ENCODE results near the gene LY6G6F. TPM values are rescaled to one million over a fixed set of nuclear protein-coding genes. Genes with fewer than 3 reads are reported as not detected.

LY6G6F gene
- total and polyA plus RNA-seq, 2 experiments from 2014 or later, result not detected

DNA sequence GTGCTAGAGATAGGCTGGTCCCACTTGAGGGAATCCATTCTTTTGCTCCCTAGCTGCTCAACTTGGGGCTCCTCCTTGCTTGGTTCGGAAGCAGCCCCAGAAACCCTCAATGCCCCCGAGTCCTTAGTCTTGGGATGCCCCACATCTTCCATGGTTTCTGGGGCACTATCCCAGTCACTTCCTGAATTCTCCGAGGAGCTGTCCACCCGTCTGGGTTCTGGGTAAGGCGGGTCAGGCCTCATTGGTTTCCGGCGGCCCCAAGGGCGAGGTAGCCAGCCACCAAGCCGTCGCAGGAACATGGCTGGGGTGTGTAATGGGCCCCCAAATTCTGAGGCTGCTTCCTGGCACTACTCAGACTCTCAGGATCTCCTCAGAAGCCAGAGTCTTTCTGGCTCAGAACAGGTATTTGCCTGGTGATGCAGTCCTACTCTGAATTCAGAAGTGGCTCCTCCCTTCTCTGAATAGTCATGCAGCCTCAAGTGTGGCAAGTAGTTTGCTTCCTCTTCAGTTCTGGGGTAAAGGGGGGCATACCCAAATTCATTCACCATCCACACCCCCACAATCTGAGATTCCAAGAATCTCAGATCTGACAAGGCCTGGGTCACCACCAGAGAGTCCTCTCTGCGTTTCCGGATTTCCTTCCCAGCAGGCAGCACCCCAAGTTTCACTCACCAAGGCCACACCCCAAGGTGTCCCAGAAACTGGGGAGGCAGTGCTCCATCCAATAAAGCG, 46.9 kb upstream of the LY6G6F start:
- WGBS, 2 experiments (ENCODE audit: low coverage in 1 of 2, low lambda C conversion rate in 2 of 2, missing lambda C conversion rate in 2 of 2), result 34 to 40% methylated on average over 13 of the region's 13 CpGs
- peaks cover 92% of the 10 kb centered on the region for H3K79me2 ChIP-seq (ENCODE audit: insufficient read depth)
- peak overlapping the region; percentile 91 for H3K4me3 ChIP-seq
- peak; percentile 64 for DNase-seq
- peak overlapping the region; percentile 97 for H3K4me2 ChIP-seq (ENCODE audit: unreplicated experiment)
- no peaks in the 10 kb centered on the region for H3K27me3 ChIP-seq (replicated peaks; ENCODE audit: insufficient read depth)
- peak overlapping the region; percentile 76 for H3K27ac ChIP-seq
- no peaks in the 10 kb centered on the region for H3K36me3 ChIP-seq (ENCODE audit: low read depth)
- peaks cover 27% of the 10 kb centered on the region for H3F3A ChIP-seq (ENCODE audit: insufficient read depth)
- no peaks in the 10 kb centered on the region for H3K9me2 ChIP-seq (ENCODE audit: insufficient read depth)
- peaks cover 24% of the 10 kb centered on the region for H3K4me1 ChIP-seq (ENCODE audit: insufficient read depth)
- in situ Hi-C loops (cut with MboI), result no loop called here
- H2AFZ ChIP-seq, result peak overlapping the region; percentile 80
- H3K9me3 ChIP-seq (ENCODE audit: low read depth), result no peaks in the 10 kb centered on the region
- TF ChIP-seq EZH2 (IDR thresholded peaks at IDR 0.05; ENCODE audit: insufficient read depth, poor library complexity, severe bottlenecking), result no peak
- no peak for TF ChIP-seq EZH2phosphoT487 (IDR thresholded peaks at IDR 0.05; ENCODE audit: insufficient read depth, low read depth)
- peak overlapping the region; percentile 88 for H3K9ac ChIP-seq
- H4K20me1 ChIP-seq (ENCODE audit: insufficient read depth), result no peaks in the 10 kb centered on the region

DNA sequence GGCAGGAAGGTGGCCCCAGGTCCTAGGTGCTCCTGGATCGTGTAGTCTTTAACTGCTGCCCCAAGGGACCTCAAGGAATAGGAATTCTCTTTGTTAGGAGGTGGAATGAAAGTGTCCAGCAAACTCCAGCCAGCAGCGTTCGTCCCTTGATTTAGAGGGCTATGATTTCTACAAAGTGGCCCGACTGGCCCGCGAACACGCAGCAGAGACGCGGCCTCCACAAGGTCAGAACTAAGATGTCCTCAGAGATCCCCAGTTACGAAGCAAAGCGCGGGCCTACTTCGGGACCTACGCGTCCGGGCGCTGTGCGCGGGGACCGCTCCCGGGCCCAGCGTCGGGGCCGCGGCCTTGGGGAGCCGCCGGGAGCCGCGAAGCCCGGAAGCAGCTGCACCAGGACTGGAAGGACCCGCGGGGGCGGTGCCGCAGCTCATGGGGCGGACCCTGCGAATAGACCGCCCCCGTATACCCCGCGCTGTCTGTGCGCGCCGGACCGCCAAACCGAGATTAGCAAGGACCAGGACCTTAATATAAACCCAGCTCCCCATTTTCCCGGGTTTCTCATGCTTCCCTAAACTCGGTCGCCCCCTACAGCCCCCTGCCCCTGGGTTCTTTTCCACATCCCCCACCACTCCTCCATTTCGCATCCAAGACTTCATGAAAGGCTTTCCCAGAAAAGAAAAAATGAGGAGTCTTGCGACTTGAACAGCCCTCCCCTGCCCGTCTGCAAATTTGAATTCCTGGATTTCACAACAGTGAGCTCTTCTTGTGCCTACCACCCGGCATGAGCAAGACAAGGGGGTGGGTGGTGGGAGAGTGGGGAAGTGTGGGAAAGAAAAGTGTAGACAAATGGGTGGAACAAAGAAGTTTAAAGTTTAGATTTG, 46.0 kb upstream of the LY6G6F start, which contains the start of gene C6orf47:
TSS of gene C6orf47 (minus strand) at position 398 of the 881 bp plus-strand sequence. CDS start 831 bp downstream, outside the sequence.
- Histone ChIP-seq H3K4me3 (peak within 1 kb of the TSS; percentile 91), H4K20me1 (ENCODE audit: insufficient read depth) (no peaks in the 10 kb centered on the region), H3K9me2 (ENCODE audit: insufficient read depth) (no peaks in the 10 kb centered on the region), H3F3A (ENCODE audit: insufficient read depth) (peaks cover 31% of the 10 kb centered on the region), H3K27me3 (replicated peaks; ENCODE audit: insufficient read depth) (no peaks in the 10 kb centered on the region), H3K79me2 (ENCODE audit: insufficient read depth) (peaks cover 84% of the 10 kb centered on the region), H3K4me2 (ENCODE audit: unreplicated experiment) (peak within 1 kb of the TSS; percentile 97), H3K9me3 (ENCODE audit: low read depth) (no peaks in the 10 kb centered on the region), H3K27ac (peak within 1 kb of the TSS; percentile 76), H3K36me3 (ENCODE audit: low read depth) (no peaks in the 10 kb centered on the region), H2AFZ (peak within 1 kb of the TSS; percentile 80), H3K9ac (peak within 1 kb of the TSS; percentile 88), H3K4me1 (ENCODE audit: insufficient read depth) (peaks cover 24% of the 10 kb centered on the region)
- DNase-seq, result peak; percentile 91
- TF ChIP-seq EZH2phosphoT487 (IDR thresholded peaks at IDR 0.05; ENCODE audit: insufficient read depth, low read depth), result no peak
- TF ChIP-seq EZH2 (IDR thresholded peaks at IDR 0.05; ENCODE audit: insufficient read depth, poor library complexity, severe bottlenecking), result no peak
- WGBS, 2 experiments (ENCODE audit: low coverage in 1 of 2, low lambda C conversion rate in 2 of 2, missing lambda C conversion rate in 2 of 2), result 1 to 2% methylated on average over 33 to 51 of the region's 52 CpGs
- in situ Hi-C loops (cut with MboI), result no loop called here

DNA sequence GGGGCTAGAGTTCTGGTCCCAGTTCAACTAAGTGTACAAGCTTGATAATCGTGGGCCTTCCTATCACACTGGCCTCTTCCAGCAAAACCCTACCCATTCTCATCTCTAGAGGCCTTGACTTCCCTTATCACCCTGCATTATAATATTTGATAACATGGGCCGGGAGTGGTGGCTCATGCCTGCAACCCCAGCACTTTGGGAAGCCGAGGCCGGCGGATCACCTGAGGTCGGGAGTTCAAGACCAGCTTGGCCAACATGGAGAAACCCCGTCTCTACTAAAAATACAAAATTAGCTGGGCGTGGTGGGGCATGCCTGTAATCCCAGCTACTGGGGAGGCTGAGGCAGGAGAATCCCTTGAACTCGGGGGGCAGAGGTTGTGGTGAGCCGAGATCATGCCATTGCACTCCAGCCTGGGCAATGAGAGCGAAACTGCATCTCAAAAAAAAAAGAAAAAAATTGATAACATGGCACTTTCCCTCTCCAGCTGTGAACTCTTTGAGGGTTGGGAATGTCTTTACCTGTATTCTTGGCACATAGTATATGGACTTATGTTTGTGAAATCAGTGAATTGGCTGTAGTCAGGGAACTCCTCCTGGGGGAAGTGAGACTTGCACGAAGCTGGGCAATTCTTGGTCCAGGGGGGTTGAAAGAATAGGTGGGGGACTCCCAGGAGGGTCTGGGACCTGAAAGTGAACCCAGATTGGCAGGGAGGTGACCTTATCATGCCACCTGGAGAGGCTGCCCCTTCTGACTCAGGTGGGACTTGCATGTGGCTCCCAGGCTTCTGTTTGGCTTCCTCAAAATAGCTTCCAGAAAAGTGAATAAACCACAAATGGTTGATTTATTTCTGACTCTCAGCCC, 45.2 kb upstream of the LY6G6F start:
- peak overlapping the region; percentile 97 for H3K4me2 ChIP-seq (ENCODE audit: unreplicated experiment)

More for the DNA sequence above, 45.2 kb upstream of the LY6G6F start:
- Histone ChIP-seq H3F3A (ENCODE audit: insufficient read depth) (peaks cover 33% of the 10 kb centered on the region), H3K79me2 (ENCODE audit: insufficient read depth) (peaks cover 82% of the 10 kb centered on the region), H3K9me3 (ENCODE audit: low read depth) (no peaks in the 10 kb centered on the region), H3K36me3 (ENCODE audit: low read depth) (no peaks in the 10 kb centered on the region), H3K9ac (peak overlapping the region; percentile 88), H2AFZ (peak overlapping the region; percentile 80), H4K20me1 (ENCODE audit: insufficient read depth) (no peaks in the 10 kb centered on the region), H3K27ac (peak overlapping the region; percentile 76), H3K9me2 (ENCODE audit: insufficient read depth) (no peaks in the 10 kb centered on the region), H3K4me3 (peak overlapping the region; percentile 91), H3K27me3 (replicated peaks; ENCODE audit: insufficient read depth) (no peaks in the 10 kb centered on the region), H3K4me1 (ENCODE audit: insufficient read depth) (peaks cover 24% of the 10 kb centered on the region)
- in situ Hi-C loops (cut with MboI), result no loop called here
- DNase-seq, result no peak
- whole genome bisulfite sequencing, 2 experiments (ENCODE audit: low coverage in 1 of 2, low lambda C conversion rate in 2 of 2, missing lambda C conversion rate in 2 of 2), result 84 to 89% methylated on average over 12 of the region's 12 CpGs
- TF ChIP-seq EZH2 (IDR thresholded peaks at IDR 0.05; ENCODE audit: insufficient read depth, poor library complexity, severe bottlenecking), result no peak
- TF ChIP-seq EZH2phosphoT487 (IDR thresholded peaks at IDR 0.05; ENCODE audit: insufficient read depth, low read depth), result no peak
